BE2C (cell line): ENCODE measurements around the gene KIF16B.

ENCODE experiments used
- DNase-seq: peaks from one replicate; pipeline ENCODE4 v3.0.0-alpha.2; 2020
- H3K27me3 ChIP-seq: fragments of 250-450 bp; sonication (Bioruptor Pico); 2 replicates; pipeline ENCODE4 v1.5.1; 2020; ENCODE audit warnings: mild to moderate bottlenecking
- H3K36me3 ChIP-seq: fragments of 250-450 bp; sonication (Bioruptor Pico); 2 replicates; pipeline ENCODE4 v1.5.1; 2020; ENCODE audit warnings: mild to moderate bottlenecking
- H3K4me1 ChIP-seq: fragments of 250-450 bp; sonication (Bioruptor Pico); 2 replicates; pipeline ENCODE4 v1.5.1; 2020
- H3K4me3 ChIP-seq: 2 replicates; pipeline ENCODE4 v1.5.1; 2011; ENCODE audit warnings: low read depth, low read length
- H3K9me3 ChIP-seq: fragments of 250-450 bp; sonication (Bioruptor Pico); 2 replicates; pipeline ENCODE4 v1.5.1; 2020
- TF ChIP-seq, protein P1 (sequence below): IDR thresholded peaks from 2 replicates; pipeline ENCODE4 v1.5.1; 2012; ENCODE audit warnings: mild to moderate bottlenecking, low read depth, low read length

Gene KIF16B

DNA sequence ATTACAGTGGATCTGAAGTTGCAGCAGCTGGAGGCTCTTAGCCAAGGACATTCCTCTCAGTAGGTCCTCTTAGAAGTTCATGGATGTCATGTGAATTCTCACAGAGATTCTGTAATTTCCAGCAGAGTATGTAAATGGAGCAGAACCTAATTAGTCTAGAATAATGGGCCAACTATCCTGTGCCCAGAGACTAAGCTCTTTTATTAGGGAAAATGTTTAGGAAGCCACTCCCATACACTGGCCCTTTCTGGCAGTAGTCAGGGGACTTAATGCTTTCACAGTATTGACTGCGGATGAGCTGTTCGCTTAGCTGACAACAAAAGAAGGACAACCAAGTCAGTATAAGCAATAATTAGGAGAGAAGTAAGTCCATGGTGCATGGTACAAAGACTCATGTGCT is 43.8 kb upstream of the KIF16B start:
- H3K27me3 ChIP-seq, result no peaks in the 10 kb centered on the region
- DNase-seq, result no peak
- TF ChIP-seq, protein P1, sequence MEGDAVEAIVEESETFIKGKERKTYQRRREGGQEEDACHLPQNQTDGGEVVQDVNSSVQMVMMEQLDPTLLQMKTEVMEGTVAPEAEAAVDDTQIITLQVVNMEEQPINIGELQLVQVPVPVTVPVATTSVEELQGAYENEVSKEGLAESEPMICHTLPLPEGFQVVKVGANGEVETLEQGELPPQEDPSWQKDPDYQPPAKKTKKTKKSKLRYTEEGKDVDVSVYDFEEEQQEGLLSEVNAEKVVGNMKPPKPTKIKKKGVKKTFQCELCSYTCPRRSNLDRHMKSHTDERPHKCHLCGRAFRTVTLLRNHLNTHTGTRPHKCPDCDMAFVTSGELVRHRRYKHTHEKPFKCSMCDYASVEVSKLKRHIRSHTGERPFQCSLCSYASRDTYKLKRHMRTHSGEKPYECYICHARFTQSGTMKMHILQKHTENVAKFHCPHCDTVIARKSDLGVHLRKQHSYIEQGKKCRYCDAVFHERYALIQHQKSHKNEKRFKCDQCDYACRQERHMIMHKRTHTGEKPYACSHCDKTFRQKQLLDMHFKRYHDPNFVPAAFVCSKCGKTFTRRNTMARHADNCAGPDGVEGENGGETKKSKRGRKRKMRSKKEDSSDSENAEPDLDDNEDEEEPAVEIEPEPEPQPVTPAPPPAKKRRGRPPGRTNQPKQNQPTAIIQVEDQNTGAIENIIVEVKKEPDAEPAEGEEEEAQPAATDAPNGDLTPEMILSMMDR, result no peak
- no peaks in the 10 kb centered on the region for H3K36me3 ChIP-seq
- peaks cover 5% of the 10 kb centered on the region; the same call in 1 of the 2 replicates for H3K4me1 ChIP-seq
- H3K9me3 ChIP-seq, result no peaks in the 10 kb centered on the region
- no peak overlapping the region for H3K4me3 ChIP-seq

DNA sequence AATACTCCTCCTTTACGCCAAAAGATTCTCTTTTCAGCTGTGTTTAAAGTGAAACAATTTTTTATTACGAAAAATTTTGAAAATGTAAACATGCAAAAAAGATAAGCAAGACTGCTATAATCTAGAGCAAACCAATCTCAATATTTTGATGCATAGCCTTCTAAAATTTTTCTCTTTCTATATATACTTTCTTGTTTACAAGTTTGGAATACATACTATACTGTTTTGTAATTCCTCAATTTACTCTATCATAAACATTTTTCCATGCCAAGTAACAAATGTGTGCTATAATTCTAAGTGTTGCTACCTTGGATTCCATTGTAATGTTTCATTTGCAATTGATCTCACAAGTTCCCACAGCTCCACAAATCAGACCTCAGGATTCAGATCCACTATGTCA is 43.1 kb upstream of the KIF16B start:
- Histone ChIP-seq H3K4me1 (peaks cover 5% of the 10 kb centered on the region; the same call in 1 of the 2 replicates), H3K4me3 (no peak overlapping the region), H3K9me3 (no peaks in the 10 kb centered on the region), H3K36me3 (no peaks in the 10 kb centered on the region), H3K27me3 (no peaks in the 10 kb centered on the region)
- DNase-seq, result no peak
- TF ChIP-seq, protein P1, result no peak

DNA sequence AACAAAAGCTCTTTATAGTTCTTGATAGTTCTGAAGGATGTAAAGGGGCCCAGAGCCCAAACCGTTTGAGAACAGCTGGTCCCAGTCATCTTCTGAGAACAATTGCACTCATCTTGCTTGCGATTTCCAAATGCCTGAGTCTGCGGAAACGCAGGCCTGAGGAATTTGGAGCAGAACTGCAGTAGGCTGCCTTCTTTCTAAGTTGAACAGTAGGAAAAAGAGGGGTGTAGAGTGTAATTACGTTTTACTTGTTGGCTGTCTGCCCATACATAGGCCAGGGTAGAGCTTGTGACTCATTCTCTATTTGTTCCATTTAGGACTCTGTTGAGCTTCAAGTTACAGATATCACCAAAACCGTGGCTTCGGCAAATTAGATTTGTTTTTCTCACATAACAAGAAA is 42.0 kb upstream of the KIF16B start:
- DNase-seq, result peak; percentile 25
- no peaks in the 10 kb centered on the region for H3K36me3 ChIP-seq
- peaks cover 5% of the 10 kb centered on the region; the same call in 1 of the 2 replicates for H3K4me1 ChIP-seq
- H3K27me3 ChIP-seq, result no peaks in the 10 kb centered on the region
- H3K9me3 ChIP-seq, result no peaks in the 10 kb centered on the region
- H3K4me3 ChIP-seq, result no peak overlapping the region
- TF ChIP-seq, protein P1, result no peak

DNA sequence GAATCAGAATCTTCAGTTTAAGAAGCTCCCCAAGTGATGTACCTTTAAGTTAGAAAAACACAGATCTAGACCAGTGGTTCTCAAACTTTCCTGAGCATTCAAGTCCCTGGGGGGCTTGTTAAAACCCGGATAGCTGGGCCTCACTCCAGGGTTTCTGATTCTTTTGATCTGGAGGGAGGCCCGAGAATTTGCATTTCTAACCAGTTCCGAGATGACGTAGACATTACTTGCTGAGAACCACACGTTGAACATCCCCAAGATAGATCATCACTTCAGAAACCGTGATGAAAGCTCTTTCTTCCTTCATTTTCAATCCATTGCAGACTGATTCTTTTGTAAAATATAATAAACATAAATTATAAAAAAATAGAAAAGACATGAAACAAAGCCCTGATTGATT is 40.7 kb upstream of the KIF16B start:
- peaks cover 5% of the 10 kb centered on the region; the same call in 1 of the 2 replicates for H3K4me1 ChIP-seq
- no peaks in the 10 kb centered on the region for H3K27me3 ChIP-seq
- no peak for DNase-seq
- H3K4me3 ChIP-seq, result no peak overlapping the region
- H3K9me3 ChIP-seq, result no peaks in the 10 kb centered on the region
- TF ChIP-seq, protein P1, result no peak
- H3K36me3 ChIP-seq, result no peaks in the 10 kb centered on the region

DNA sequence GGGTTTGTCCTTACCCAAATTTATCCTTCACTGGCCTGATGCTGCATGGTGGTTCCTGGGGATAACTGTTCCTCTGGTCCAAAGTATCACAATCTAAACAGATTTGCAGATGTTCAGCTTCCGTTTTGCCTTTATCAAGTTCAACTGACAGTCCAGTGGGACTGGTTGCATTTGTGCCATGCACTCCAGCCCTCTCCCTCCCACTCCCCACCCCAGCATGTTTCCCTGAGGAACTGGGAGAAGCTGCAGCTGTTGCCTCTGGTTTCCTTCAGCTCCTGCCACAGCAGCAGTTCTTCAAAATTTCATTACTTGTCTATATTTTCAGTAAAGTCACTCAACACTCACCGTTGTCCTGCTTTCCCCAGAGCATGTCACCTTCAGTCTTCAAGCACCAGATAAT is 39.5 kb upstream of the KIF16B start:
- H3K4me3 ChIP-seq, result no peak overlapping the region
- H3K9me3 ChIP-seq, result no peaks in the 10 kb centered on the region
- TF ChIP-seq, protein P1, result no peak
- H3K4me1 ChIP-seq, result peaks cover 5% of the 10 kb centered on the region; the same call in 1 of the 2 replicates
- H3K27me3 ChIP-seq, result no peaks in the 10 kb centered on the region
- DNase-seq, result peak; percentile 11
- no peaks in the 10 kb centered on the region for H3K36me3 ChIP-seq

DNA sequence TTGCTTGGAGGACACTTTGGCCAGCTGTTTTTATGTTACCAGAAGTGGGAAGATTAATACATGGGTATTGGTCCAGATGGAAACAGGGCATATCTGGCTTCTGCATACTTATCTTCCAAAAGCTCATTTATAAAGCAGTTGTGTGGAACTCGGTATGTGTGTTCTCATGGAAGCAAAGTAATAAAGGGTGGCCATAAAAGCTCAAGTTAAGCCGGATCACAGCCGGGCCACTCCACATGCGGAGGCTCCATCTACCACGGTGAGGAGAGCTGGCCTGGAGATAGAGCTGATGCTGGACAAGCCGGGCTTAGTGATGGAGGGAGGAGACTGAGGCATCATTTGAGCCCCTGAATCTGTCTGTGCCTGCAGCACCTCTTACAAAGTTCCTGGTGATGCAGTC is 38.6 kb upstream of the KIF16B start:
- no peak for DNase-seq
- Histone ChIP-seq H3K4me3 (no peak overlapping the region), H3K9me3 (no peaks in the 10 kb centered on the region; the same call in 1 of the 2 replicates), H3K4me1 (peaks cover 5% of the 10 kb centered on the region; the same call in 1 of the 2 replicates), H3K27me3 (no peaks in the 10 kb centered on the region), H3K36me3 (no peaks in the 10 kb centered on the region)
- TF ChIP-seq, protein P1, result no peak
